Measurements from ENCODE around the gene PRDM16.

DNA sequence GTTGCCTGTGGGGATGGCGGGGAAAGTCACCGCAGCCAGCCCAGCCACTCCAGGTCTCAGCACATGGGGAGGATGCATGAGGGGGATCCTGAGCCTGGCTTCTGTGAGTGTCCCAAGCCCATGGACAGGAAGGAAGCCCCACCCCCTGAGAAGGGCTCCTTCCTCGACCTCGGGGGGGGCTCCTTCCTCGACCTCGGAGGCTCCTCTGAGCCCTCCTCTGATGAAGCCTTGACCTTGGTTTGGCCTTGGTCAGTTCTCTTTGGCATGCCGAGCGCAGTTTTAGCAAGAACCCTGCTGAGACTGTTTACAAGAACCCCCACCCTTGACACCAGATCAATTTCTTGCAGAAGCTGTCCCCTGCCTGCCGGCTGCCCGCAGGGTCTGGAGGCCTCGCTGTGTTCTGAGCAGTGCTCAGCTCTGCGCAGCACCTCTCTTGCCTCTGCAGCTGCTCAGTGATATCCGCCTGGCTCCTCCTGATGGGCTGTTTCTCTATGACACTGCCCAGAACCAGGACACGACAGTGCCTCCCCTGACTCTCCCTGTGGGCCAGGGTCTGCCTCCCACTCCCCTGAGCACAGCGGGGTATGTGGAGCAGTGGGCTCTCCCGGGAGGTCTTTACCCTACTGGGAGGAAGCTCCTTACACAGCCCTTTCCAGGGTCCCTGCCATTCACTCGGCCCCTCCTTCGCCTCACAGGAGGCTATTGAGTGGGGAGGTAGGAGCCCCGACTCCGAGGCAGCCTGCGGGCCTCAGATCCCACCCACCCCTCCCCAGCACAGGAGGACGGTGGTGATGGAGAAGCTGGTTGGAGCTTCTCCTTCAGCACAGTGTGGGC is 32.3 kb upstream of the PRDM16 start:
- TF ChIP-seq EZH2 (IDR thresholded peaks at IDR 0.05; ENCODE audit: low read depth, unreplicated experiment) (no peak), CTCF (conservative IDR thresholded peaks at IDR 0.05; ENCODE audit: low read depth in 2 of 2) (no peak), EZH2phosphoT487 (IDR thresholded peaks at IDR 0.05; ENCODE audit: unreplicated experiment) (no peak), REST (IDR thresholded peaks at IDR 0.05; ENCODE audit: unreplicated experiment) (no peak), JUNB (IDR thresholded peaks at IDR 0.05; ENCODE audit: unreplicated experiment) (no peak)

All from GM23338 (cell line).